HG03520 (cell line): ENCODE data around the gene SSU72.
"Not testable (repeated sequence)": the region's sequence is repeated elsewhere in the genome, so short reads cannot be mapped to it uniquely, and the experiment has no call there.

Experiments used
- ATAC-seq: cut with Tn5 transposase; IDR thresholded peaks from one replicate; pipeline ENCODE4 v1.9.1; 2021; ENCODE audit warnings: mild to moderate bottlenecking, moderate library complexity; ENCODE audit not compliant: unreplicated experiment

SSU72 gene

DNA sequence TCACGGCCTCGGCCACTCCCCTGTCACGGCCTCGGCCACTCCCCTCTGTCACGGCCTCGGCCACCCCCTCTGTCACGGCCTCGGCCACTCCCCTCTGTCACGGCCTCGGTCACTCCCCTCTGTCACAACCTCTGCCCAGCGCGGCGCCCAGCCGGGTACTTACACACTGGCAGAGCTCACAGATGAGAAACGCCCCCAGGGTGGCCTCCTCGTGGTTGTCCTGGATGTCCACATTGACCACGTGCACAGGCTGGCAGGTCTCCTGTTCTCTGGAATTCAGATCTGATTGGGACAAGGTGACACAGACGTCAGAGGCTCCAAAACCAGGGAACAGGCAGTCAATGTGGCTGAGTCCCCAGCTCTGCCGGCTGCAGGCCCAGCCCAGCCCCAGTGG lies 31.0 kb downstream of the SSU72 start:
- ATAC-seq: no peak

DNA sequence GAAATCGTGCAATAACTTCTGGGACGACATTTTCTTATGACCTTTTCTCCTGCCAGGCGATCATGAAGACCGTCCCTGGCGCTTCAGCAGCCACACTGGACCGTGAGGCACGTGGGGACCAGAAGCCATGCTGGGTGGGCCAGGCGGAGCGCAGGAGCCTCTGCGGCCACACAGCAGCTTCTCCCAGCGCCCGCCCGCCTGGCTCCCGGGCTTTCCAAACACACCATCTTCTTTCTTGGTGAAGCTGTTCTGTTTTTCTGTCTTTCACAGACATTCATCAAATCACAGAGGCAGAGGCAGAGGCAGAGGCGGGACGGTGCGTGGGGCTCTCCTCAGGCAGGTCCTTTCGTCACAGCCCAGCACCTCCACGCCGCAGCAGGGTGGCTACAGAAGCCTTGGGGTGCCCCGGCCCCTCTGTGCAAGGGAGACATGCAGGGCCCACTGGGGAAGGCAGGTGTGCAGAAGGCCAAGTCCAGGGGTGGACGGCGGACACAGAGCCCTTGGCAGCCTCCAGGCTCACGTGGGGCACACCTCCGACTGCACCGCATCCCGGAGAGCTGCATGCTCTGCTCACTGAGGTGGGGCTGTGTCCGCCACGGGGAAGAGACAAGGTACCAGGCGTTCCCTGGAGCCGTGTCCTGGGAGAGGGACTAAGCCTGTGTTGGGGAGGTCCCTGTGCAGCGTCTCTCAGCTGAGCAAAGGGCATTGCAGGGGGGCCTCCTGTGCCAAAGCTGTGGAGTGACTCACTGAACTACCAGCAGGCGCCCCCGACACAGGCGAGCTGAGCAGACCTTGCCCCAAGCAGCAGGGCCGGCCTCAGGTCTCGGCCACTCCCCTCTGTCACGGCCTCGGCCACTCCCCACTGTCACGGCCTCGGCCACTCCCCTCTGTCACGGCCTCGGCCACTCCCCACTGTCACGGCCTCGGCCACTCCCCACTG lies 31.6 kb downstream of the SSU72 start:
- no peak for ATAC-seq

DNA sequence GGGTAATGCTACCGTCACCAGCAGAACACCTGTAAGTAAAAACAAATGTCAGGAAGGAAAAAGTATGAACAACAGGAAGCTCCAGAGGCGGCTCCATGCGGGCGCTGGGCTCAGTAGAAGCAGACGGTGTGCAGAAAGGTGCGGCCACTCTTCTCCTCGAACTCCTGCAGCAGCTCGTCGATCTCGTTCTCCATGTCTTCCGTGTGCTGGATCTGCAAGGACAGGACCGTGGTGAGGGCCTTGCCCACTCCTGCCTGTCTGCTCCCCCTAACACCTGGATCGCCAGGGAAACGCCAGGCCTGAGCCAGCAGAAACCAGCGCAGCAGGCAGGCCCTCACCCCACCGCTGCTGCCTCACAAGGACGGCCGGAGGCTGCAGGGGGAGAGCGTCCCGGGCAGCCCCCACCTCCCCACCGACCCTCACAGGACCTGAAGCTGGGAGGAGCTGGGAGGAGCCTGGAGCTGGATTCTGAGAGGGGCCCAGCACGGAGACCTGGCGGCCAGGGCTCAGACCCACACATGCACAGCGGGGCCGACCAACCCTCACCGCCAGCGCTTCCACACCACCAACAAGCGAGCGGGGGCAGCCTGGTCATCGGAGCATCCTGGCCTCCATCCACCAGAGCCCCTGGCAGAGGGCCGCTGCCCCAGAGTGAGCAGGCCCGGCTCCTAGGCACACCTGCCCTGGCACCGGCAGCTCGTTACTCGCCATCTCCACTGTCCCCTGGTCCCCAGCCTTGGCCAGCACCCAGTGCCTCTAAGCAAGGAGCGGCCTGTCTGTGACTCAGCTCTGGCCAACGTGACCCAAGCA lies 32.5 kb downstream of the SSU72 start:
- ATAC-seq: no peak

DNA sequence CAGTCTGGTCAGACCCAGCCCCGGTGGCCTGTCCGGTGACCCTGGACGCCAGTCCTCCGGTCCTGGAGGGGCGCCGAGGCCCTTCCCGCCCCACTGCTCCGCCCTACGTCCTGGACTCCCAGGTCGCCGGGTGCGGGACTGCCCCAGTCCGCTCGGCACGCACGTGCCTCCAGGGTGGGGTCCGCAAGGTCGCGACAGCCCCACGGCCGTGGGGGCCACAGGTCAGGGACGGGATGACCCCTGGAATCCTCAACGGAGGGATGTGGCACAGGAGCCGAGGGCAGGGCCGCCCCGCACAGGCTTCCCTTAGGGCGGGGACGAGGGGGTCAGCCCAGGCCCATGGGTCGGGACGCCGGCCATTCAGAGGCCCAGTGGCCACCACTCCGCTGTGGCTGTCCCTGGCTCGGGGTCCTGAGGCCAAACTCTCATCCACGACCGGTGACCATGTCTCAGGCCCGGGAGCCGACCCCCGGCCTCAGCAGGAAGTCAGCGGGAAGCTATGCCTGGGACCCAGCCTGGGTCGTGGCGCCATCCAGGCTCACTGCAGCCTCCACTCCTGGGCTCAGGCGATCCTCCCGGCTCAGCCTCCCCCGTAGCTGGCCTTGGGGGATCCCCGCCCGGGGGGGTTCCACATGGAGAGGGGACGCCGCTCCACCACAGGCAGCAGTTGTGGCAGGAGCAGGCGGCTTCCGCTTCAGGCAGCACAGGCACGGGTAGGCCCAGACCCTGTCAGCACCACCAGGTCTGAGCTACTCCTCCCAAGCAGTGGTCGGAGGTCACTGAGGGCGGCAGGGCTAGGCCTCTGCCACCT lies 33.6 kb downstream of the SSU72 start:
- no peak for ATAC-seq

DNA sequence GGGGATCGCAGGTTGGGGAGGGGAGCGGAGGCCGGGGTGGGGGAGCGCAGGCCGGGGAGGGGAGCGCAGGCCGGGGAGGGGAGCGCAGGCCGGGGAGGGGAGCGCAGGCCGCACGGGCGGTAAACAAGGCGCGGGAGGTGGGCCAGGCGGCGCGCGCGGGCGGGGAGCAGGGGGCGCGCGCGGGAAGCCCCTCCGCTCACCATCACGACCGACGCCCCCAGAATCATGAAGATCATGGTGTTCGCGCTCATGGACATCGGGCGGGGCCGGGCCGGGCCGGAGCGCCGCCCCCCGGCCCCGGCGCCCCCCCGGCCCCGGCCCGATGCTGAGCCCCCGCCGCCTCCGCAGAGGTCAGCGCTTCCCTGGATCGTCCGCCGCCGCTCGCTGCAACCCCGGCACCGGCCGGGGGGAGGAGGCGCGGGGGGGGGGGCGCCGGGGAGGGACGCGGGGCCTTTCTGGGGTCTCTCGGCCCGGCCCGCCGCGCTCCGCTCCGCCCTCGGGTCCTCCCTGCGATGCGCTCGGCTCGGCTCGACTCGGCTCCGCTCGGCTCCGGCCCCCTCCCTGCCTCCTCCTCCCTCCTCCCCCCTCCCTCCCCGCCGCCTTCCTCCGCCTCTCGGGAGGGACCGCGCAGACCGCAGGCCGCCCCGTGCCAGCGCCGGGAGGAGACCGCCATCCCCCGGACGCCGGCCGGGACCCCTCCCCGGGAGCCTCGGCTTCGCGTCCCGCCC lies 34.4 kb downstream of the SSU72 start, which contains the start of gene TMEM240:
Gene TMEM240, minus strand, starts transcription at position 535 of the 728 bp plus-strand sequence. Its CDS starts 278 bp downstream, at position 257.
- ATAC-seq: no peak

DNA sequence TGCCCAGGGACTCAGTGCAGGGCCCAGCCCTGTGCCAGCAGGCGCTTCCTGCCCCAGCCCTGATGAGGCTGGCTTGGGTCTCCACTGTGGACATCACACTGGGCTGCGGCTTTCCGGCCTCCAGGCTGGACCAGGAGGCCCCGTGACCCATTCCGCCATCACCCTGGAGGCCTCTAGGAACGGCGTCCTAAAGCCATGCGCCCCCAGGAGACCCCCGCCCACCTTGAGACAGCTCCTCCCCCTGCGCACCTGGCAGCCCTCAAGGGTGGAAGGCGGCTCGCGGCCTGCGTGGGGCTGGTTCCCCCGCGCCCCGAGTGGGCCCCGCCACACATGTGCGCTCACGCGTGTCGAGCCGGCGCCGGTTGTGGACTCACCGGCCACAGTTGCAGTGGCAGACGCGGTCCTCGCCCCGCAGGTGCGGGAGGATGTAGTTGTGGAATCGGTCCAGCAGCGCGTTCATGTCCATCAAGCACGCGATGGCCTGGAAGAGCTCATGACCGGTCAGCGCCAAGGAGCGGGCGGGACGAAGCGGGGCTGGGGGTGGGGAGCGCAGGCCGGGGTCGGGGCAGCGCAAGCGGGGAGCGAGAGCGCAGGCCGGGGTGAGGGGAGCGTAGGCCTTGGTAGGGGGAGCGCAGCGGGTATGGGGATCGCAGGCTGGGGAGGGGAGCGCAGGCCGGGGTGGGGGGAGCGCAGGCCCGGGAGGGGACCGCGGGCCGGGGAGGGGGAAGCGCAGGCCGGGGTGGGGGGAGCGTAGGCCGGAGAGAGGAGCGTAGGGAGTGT lies 35.2 kb downstream of the SSU72 start:
- ATAC-seq: no peak

DNA sequence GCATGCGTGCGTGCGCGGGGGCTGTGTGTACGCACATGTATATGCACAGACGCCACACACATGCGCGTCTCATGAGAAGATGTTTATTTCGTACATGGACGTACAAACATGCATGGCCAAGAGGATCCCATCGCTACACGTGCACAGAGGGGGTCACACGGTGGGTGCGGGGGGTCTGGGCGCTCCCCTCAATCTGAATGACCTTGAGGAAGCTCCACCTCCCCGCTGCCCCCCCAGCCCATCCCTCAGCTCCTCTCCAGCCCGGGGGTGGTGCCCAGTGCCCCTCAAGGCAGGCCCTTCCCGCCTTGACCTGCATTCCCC lies 35.7 kb downstream of the SSU72 start:
- ATAC-seq: no peak

DNA sequence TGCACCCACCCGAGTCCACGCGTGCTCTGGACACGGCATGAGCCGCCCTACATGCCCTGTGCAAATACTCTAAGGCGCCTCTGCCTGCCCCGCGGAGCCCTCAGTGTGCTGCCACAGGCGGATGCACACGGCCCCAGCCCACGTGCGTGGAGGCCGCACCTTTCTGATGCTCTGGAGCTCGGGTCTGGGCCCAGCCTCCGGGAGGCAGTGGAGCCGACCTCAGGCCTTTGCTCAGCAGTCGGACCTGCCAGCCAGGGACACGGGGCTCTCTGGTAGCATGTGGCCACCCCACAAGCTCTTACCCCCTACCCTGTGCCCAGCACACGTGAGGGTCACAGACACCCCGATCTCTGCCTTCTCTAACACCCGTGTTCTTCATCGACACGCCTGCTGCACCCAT lies 36.3 kb downstream of the SSU72 start:
- no peak for ATAC-seq

DNA sequence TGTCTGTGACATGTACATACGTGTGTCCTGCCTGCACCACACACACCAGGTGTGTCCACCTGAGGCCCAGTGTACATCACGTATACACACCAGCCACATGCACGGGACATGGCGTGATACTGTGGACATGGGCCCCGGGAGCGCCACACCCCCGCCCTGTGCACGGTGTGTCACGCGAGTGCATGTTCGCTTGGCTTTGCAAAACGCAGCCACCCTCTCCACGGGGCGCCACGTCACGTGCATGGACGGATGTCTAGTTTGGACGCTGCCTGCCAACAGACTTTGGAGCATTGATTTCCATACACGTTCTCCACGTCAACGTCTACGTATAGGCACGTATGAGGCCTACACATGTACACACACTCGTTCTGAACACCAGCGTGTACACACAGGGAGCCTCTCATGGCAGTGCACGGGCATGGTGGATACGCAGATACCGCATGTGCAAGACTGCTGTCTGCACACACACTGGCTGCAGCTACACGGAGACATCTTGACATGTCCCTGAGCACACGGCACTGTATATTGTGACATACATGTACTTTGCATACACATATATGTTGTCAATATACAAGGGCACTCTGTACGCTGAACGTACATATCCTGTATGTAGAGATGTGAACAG lies 36.9 kb downstream of the SSU72 start:
- no peak for ATAC-seq

DNA sequence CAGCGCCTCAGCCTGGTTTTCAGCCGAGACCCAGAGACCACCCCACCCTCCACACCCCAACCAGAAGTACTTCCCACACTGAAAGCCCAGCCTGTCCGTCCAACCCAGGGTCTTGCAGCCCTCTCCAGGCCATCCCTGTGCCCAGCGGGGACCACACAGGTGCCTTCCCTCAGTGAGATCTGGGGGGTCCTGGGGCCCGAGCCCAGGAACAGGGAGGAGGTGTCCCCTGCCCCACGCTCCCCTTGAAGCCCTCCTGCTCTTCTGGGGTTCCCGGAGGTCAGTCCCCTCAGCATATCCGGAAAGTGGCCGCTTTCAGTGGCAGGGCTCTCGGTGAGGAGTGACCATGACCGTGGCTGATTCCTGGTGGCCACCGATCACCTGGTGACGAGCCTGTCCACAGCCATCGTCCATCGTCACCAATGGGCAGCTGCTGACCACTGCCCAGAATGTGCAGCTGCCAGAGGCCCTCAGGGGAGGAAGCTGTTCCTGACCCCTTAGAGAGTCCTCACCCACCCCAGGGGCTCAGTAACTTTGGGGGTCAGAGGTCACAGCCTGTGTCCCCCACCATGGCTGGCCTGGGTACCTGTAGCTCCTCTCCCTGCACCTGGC lies 37.6 kb downstream of the SSU72 start:
- ATAC-seq: no peak

DNA sequence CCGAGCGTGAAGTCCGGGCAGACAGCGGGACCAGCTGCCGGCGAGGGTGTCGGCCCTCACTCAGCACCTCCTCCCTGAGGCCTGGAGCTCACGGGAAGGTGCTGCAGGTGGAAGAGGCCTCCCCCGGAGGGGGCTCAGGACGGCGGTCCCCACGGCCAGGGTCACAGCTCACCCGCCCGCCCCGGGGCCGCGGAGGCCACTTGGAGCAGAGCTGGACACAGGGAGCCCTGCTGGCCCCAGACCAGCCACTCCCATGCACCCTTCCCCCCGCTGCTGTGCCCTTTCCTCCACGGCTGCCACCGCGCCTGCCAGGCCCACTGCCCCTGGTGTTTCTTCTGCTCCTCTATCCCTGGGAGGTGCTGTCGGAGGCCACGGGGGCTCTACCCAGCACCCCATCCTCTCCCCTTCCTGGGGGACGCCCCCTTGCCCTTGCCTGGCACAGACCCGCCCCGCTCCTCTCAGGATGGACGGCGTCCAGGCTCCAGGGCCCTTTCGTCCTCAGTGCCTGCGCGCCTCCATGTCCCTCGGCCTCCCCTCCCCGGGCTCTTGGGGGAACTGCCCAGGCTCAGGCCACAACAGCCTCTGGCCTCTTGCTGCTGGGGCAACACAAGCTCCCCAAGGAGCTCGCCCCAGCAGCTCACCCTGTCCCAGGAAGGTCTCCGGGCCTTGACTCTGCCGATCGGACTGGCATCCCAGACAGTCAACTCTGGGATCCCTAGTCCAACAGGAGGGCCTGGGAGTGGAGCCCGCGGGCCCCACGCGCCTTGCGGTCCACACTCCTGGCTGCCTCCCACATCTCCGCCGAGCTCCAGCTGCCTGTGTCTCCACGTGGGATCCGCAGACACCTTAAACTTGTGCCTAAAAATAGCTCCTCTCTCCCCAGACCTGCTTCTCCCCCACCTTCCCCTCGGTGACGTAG lies 38.4 kb downstream of the SSU72 start:
- ATAC-seq: no peak

DNA sequence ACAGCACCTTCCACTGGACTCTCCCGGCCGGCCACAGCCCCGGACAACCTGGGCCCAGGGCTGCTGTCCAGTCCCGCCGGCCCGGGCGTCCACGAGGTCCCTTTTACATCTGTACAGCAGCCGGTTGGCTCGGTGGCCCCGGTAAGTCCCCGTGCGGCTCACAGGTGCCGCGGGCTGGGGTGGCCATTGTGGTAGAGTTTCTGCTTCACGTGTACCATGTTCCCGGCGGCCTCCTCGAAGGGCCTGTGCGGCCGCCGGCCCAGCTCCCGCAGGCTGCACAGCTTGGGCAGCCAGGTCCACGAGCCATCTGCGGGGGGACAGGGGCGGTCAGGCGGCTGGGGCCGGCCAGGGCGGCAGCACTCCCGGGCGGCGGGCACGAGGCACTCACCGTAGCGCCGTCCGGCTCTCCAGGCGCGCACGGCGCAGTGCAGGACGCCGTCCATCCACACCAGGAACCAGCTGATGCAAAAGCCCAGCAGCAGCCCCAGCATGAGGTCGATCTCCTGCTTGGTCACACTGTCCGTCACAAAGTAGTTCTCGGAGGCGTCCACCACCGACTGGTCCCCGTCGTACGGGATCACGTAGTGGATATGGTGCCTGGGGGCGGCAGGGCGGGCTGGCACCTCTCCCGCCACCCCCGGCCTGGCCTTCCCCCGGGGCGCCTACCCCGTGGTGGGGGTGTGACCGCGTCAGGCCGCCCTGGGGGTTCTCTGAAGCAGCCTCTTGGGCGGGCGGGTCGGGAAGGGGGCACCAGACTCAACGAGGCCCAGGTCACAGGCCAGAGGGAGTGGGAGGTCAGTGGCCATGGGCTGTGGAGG lies 39.3 kb downstream of the SSU72 start:
- ATAC-seq: no peak

DNA sequence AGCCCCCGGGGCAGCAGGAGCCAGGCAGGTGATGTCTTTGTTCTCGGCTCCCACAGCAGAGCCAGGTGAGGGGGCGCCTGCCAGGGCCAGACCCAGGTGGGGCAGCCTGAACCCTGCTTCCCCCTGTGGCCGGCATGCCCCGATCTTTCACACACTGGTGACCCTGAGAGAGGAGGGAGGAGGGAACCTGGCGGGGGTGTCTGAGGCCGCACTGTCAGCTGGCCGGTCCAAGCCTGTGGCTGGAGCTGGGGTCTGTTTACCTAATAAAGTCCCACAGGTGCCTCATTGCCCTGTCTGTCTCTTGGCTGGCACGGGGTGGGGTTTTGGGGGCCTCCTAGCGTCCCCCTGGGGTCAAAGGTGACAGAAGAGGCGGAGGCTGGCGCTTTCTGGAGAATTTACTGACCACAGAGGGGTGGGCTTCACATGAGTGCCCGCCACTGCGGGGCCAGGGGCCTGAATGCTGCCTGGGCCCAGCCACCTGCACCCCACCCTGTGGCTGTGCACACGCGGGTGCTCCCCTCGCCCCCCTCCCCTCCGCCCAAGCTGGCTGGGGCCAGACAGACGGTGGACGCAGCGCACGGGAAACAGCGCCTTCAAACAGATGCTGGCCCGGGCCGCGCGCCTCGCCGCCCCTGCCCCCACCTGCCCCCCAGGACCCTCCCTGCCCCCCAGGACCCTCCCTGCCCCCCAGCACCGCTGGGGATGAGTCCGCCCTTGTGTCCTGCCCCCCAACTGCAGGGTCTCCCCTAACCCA lies 40.1 kb downstream of the SSU72 start:
- no peak for ATAC-seq

DNA sequence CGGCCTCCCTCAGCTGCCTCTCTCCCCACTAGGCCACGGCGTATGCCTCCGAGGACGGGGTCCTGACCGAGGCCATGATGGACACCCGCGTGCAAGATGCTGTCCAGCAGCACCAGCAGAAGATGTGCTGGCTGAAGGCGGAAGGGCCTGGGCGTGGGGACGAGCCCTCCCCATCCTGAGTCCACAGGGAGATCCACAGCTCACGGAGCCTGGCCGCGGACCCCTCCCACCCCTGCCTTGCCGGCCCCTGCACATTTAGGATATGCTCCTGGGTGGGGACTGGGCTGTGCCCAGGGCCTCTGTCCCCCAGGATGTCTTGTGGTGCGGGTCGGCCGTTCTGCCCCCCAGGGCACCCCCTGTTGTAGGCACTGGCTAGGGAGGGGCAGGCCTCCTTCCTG lies 40.8 kb downstream of the SSU72 start:
- not testable (repeated sequence) for ATAC-seq

DNA sequence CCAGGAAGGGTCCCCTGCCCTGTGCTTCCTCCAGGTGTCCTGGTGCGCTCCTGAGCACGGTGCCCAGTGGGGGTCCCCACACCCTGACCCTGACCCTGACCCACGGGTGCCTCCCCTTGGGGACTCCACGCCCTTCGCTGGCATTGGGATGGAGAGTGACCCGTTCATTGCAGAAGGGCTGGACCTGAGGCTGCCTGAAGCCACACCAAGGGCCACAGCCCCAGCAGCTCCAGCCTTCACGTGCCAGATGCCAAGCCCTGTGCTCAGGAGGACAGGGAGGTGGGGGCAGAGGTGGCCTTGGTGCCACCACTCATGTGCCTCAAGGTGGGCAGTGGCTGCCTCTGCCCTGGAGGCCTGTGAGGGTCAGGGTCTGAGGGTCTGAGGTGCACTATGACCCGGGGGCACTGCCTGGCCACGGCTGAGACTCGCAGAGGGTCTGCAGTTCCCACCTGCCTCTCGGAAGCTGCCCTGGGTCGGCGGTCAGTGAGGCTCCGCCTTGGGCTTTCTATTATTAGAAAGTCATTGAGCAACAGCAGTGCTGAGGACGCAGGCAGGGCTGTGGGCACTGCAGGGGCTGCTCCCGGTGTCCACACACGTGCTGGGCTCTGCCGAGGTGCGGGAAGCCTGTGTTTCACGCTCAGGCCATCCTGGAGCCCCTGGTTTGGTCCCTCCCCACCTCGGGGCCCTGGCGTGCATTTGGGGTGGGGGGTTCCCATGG lies 41.3 kb downstream of the SSU72 start:
- not testable (repeated sequence) for ATAC-seq

DNA sequence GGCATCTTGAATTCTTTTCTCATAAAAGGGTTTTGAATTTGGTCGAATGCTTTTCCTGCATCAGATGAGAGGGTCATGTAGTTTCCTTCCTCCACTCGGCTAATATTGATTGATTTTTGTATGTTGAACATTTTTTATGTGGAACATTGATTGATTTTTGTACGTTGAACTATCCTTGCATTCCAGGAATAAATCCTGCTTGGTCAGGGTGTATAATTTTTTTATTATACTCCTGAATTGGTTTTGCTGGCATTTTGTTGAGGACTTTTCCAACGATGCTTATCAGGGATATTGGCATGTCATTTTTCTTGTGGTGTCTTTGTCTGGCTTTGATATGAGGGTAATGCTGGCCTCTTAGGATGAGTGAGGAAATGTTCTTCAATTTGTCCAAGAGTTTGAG lies 42.7 kb downstream of the SSU72 start:
- ATAC-seq: no peak
